PC-3 (cell line): ENCODE measurements around the gene ADAMTS17. TPM values are rescaled to one million over a fixed set of nuclear protein-coding genes. Genes with fewer than 3 reads are reported as not detected.

Source experiments
- ATAC-seq: fragments of 200-7000 bp; cut with Tn5 transposase; 2 replicates; pipeline ENCODE4 v1.9.1; 2020; ENCODE audit warnings: mild to moderate bottlenecking, moderate library complexity
- BruUV-seq: library from RNA; stranded (reverse); fragments of 400-500 nt; replicated peaks from 2 replicates; lab custom pipeline; 2021; lab: Mats Ljungman, UMichigan
- CTCF ChIA-PET: fragments of 300-600 bp; sonication (Branson Sonifier 250); formaldehyde crosslinking; loops from one replicate; lab custom pipeline; 2022; ENCODE audit warnings: antibody characterized with exemption; lab: Charles Lee
- POLR2A ChIA-PET: fragments of 300-600 bp; sonication (Branson Sonifier 250); formaldehyde crosslinking; loops from one replicate; lab custom pipeline; 2022; ENCODE audit warnings: antibody characterized with exemption; ENCODE audit not compliant: unreplicated experiment; lab: Charles Lee
- DNase-seq: peaks from one replicate; pipeline ENCODE4 v3.0.0-alpha.2; 2015
- H2AFZ ChIP-seq: fragments of 300-600 bp; sonication (generic); 2 replicates; pipeline ENCODE4 v1.6.0; 2016; ENCODE audit warnings: antibody characterized with exemption, low read length
- H3F3A ChIP-seq: fragments of 300-600 bp; sonication (generic); one replicate; pipeline ENCODE4 v1.6.0; 2017; ENCODE audit warnings: antibody characterized with exemption, low read length, control low read depth, mild to moderate bottlenecking; ENCODE audit not compliant: unreplicated experiment
- H3K27ac ChIP-seq: fragments of 300-600 bp; sonication (generic); 2 replicates; pipeline ENCODE4 v1.5.1; 2016; ENCODE audit warnings: mild to moderate bottlenecking, low read length
- H3K27me3 ChIP-seq: fragments of 300-600 bp; sonication (generic); 2 replicates; pipeline ENCODE4 v1.6.1; 2016; ENCODE audit warnings: low read length, mixed read lengths
- H3K36me3 ChIP-seq: fragments of 300-600 bp; sonication (generic); 2 replicates; pipeline ENCODE4 v1.6.1; 2016; ENCODE audit warnings: low read depth, mixed run types, low read length, mixed read lengths
- H3K4me1 ChIP-seq: fragments of 300-600 bp; sonication (generic); 2 replicates; pipeline ENCODE4 v1.5.1; 2016; ENCODE audit warnings: low read length; ENCODE audit not compliant: insufficient read depth
- H3K4me2 ChIP-seq: fragments of 300-600 bp; sonication (generic); 2 replicates; pipeline ENCODE4 v1.6.0; 2016; ENCODE audit warnings: low read length
- H3K4me3 ChIP-seq: fragments of 300-600 bp; sonication (generic); 2 replicates; pipeline ENCODE4 v1.5.1; 2016; ENCODE audit warnings: mild to moderate bottlenecking, low read length, mixed read lengths
- H3K79me2 ChIP-seq: fragments of 300-600 bp; sonication (generic); 2 replicates; pipeline ENCODE4 v1.6.1; 2017; ENCODE audit warnings: low read length, mixed read lengths
- H3K9ac ChIP-seq: fragments of 300-600 bp; sonication (generic); 2 replicates; pipeline ENCODE4 v1.6.0; 2016; ENCODE audit warnings: mild to moderate bottlenecking, low read length
- H3K9me2 ChIP-seq: fragments of 300-600 bp; sonication (generic); replicated peaks from 2 replicates; pipeline ENCODE4 v1.6.1; 2016; ENCODE audit warnings: mixed run types, low read length, mixed read lengths
- H3K9me3 ChIP-seq: fragments of 300-600 bp; sonication (generic); 2 replicates; pipeline ENCODE4 v1.6.1; 2016; ENCODE audit warnings: low read length, mixed read lengths
- H4K20me1 ChIP-seq: fragments of 300-600 bp; sonication (generic); 2 replicates; pipeline ENCODE4 v1.6.1; 2016; ENCODE audit warnings: low read length, mixed read lengths
- CTCF ChIP-seq: fragments of 300-600 bp; sonication (generic); conservative IDR thresholded peaks from 2 replicates; pipeline ENCODE4 v1.5.1; 2017; ENCODE audit warnings: antibody characterized with exemption, low read depth, mild to moderate bottlenecking, low read length
- EZH2 ChIP-seq: fragments of 300-600 bp; sonication (generic); IDR thresholded peaks from one replicate; pipeline ENCODE4 v1.6.1; 2017; ENCODE audit warnings: antibody characterized with exemption, mild to moderate bottlenecking, low read length; ENCODE audit not compliant: unreplicated experiment
- EZH2phosphoT487 ChIP-seq: fragments of 300-600 bp; sonication (generic); IDR thresholded peaks from 2 replicates; pipeline ENCODE4 v1.6.1; 2018; ENCODE audit warnings: mild to moderate bottlenecking, antibody characterized with exemption, low read length, borderline replicate concordance
- intact Hi-C: fragments of 100-400 bp; cut with micrococcal nuclease; formaldehyde crosslinking; loops from 2 replicates; pipeline ENCODE4 v1.9.0; 2023
- total RNA-seq: library from RNA; depleted of rRNA; stranded (reverse); fragments of >200 nt; gene quantifications from 2 replicates; pipeline ENCODE4 v1.2.3, GENCODE V29; 2014

The ADAMTS17 gene
- total RNA-seq, 1 experiment from 2014 or later: 6.9 TPM

GRCh38 chr15:100277087-100277855, 64.5 kb downstream of the ADAMTS17 start:
- TF ChIP-seq CTCF: no peak
- TF ChIP-seq EZH2: no peak
- no peak for TF ChIP-seq EZH2phosphoT487
- Histone ChIP-seq H4K20me1 (no peaks in the 10 kb centered on the region), H3K4me3 (no peak overlapping the region), H3K79me2 (no peaks in the 10 kb centered on the region), H3K36me3 (peaks cover 2% of the 10 kb centered on the region; the same call in 1 of the 2 replicates), H3K27me3 (no peaks in the 10 kb centered on the region), H3K27ac (no peak overlapping the region), H3K9me2 (no peaks in the 10 kb centered on the region), H3K9me3 (peaks cover 6% of the 10 kb centered on the region; the same call in 1 of the 2 replicates), H3K4me1 (no peaks in the 10 kb centered on the region), H3K4me2 (no peak overlapping the region), H3K9ac (no peak overlapping the region), H2AFZ (no peak overlapping the region), H3F3A (no peaks in the 10 kb centered on the region)
- no TSS peak for BruUV-seq
- intact Hi-C loops: no loop called here
- CTCF ChIA-PET: no interaction called here
- ATAC-seq (no peak), DNase-seq (no peak)
- POLR2A ChIA-PET: no interaction called here

GRCh38 chr15:100276506-100276905, 65.3 kb downstream of the ADAMTS17 start:
- H3F3A ChIP-seq: no peaks in the 10 kb centered on the region
- H3K9ac ChIP-seq: no peak overlapping the region
- peaks cover 6% of the 10 kb centered on the region; the same call in 1 of the 2 replicates for H3K9me3 ChIP-seq
- no peaks in the 10 kb centered on the region for H3K4me1 ChIP-seq
- no peaks in the 10 kb centered on the region for H3K79me2 ChIP-seq
- CTCF ChIA-PET: no interaction called here
- H3K36me3 ChIP-seq: peaks cover 2% of the 10 kb centered on the region; the same call in 1 of the 2 replicates
- no peaks in the 10 kb centered on the region for H4K20me1 ChIP-seq
- intact Hi-C loops: no loop called here
- ATAC-seq (no peak), DNase-seq (no peak)
- no peak overlapping the region for H3K4me2 ChIP-seq
- POLR2A ChIA-PET: no interaction called here
- no peaks in the 10 kb centered on the region for H3K9me2 ChIP-seq
- no TSS peak for BruUV-seq
- TF ChIP-seq EZH2phosphoT487: no peak
- TF ChIP-seq CTCF: no peak
- no peak for TF ChIP-seq EZH2
- no peak overlapping the region for H2AFZ ChIP-seq
- no peaks in the 10 kb centered on the region for H3K27me3 ChIP-seq
- H3K4me3 ChIP-seq: no peak overlapping the region
- no peak overlapping the region for H3K27ac ChIP-seq

- H3K9ac ChIP-seq: no peak overlapping the region
- peaks cover 2% of the 10 kb centered on the region; the same call in 1 of the 2 replicates for H3K36me3 ChIP-seq
- ChIA-PET CTCF (no interaction called here), POLR2A (no interaction called here)
- no peak for DNase-seq
- no peaks in the 10 kb centered on the region for H4K20me1 ChIP-seq
- H3K9me2 ChIP-seq: no peaks in the 10 kb centered on the region
- H3K27ac ChIP-seq: no peak overlapping the region
- H3F3A ChIP-seq: no peaks in the 10 kb centered on the region
- intact Hi-C loops: no loop called here
- no peak overlapping the region for H3K4me2 ChIP-seq
- no peak for ATAC-seq
- H3K4me1 ChIP-seq: no peaks in the 10 kb centered on the region
- TF ChIP-seq CTCF (no peak), EZH2phosphoT487 (no peak), EZH2 (no peak)
- no TSS peak for BruUV-seq
- no peaks in the 10 kb centered on the region for H3K27me3 ChIP-seq
- H3K79me2 ChIP-seq: no peaks in the 10 kb centered on the region
- no peak overlapping the region for H3K4me3 ChIP-seq
- H3K9me3 ChIP-seq: peaks cover 6% of the 10 kb centered on the region; the same call in 1 of the 2 replicates
- no peak overlapping the region for H2AFZ ChIP-seq
Observed at GRCh38 chr15:100275641-100276040, 66.1 kb downstream of the ADAMTS17 start.
